ENCODE measurements around the gene TBC1D10A.

TBC1D10A gene

GRCh38 chr22:30284172-30284571 is 42.6 kb downstream of the TBC1D10A start:
- DNase-seq = no peak

- DNase-seq = no peak
Observed at GRCh38 chr22:30283342-30283741, 43.4 kb downstream of the TBC1D10A start.

GRCh38 chr22:30282616-30283046 is 44.1 kb downstream of the TBC1D10A start:
- DNase-seq = no peak

- DNase-seq = no peak
Observed at GRCh38 chr22:30280505-30280904, 46.2 kb downstream of the TBC1D10A start.

GRCh38 chr22:30279932-30280331 is 46.8 kb downstream of the TBC1D10A start:
- no peak for DNase-seq

- DNase-seq = no peak
Observed at GRCh38 chr22:30279046-30279788, 47.5 kb downstream of the TBC1D10A start.

GRCh38 chr22:30277547-30278344 is 49.0 kb downstream of the TBC1D10A start:
- no peak for DNase-seq

- DNase-seq = no peak
Observed at GRCh38 chr22:30276039-30276438, 50.7 kb downstream of the TBC1D10A start.

GRCh38 chr22:30275625-30276024 is 51.1 kb downstream of the TBC1D10A start:
- DNase-seq = peak; percentile 57

GRCh38 chr22:30274437-30274812 is 52.3 kb downstream of the TBC1D10A start:
- DNase-seq = no peak

DNA sequence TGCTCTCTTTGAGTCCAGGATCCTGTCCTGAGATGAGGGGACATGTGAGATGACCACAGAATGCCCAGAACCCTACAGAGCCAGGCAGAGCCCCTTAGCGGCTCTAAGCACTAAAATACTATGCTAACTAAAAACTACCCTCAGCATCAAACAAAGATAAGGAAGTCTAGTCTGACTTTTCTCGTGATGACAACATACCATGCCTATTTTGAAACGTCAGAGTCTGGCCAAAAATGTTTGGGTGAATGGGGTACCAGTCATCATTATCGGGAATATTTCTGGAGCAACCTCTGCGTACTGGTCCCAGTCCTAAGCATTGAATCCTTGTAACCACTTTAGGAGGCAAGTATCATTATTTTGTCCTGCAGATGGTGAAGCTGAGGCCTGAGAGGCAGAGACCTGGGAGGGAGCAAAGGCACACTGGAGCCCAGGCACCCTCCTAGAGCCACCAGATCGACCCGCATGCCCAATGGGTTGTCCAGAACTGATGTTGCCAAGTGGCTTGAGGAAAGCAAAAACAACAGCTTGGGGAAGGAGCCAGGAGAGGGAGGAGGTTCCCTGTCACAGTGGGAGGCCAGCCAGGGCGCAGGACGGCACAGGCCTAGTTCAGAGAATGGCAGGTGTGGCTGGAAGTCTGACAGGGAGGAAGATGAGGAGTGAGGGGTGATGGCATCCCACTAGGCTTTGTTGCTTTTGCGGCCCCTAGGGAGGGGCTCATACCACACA is 52.9 kb downstream of the TBC1D10A start:
- no peak for DNase-seq

- DNase-seq = no peak
Observed at GRCh38 chr22:30272781-30273601, 53.8 kb downstream of the TBC1D10A start.

GRCh38 chr22:30270832-30271231 is 55.9 kb downstream of the TBC1D10A start:
- DNase-seq = no peak

DNA sequence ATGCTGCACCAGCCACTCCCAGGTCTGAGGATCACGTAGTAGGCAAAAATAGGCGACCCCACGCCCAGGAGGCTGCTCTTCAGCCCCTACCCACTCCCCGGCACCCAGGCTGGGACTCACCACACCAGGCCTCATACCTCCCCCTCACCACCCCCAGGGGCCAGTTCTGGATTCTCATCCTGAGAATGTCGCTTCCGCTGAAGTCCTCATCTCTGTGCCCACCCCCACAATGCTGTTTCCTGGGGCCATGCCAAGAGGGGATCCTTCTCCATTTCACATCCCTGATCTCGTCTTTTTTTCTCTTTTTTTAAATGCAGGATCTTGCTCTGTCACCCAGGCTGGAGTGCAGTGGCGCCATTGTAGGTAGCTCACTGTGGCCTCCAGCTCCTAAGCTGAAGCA is 58.4 kb downstream of the TBC1D10A start:
- DNase-seq = no peak

- no peak for DNase-seq
Observed at GRCh38 chr22:30267382-30268302, 59.1 kb downstream of the TBC1D10A start.

DNA sequence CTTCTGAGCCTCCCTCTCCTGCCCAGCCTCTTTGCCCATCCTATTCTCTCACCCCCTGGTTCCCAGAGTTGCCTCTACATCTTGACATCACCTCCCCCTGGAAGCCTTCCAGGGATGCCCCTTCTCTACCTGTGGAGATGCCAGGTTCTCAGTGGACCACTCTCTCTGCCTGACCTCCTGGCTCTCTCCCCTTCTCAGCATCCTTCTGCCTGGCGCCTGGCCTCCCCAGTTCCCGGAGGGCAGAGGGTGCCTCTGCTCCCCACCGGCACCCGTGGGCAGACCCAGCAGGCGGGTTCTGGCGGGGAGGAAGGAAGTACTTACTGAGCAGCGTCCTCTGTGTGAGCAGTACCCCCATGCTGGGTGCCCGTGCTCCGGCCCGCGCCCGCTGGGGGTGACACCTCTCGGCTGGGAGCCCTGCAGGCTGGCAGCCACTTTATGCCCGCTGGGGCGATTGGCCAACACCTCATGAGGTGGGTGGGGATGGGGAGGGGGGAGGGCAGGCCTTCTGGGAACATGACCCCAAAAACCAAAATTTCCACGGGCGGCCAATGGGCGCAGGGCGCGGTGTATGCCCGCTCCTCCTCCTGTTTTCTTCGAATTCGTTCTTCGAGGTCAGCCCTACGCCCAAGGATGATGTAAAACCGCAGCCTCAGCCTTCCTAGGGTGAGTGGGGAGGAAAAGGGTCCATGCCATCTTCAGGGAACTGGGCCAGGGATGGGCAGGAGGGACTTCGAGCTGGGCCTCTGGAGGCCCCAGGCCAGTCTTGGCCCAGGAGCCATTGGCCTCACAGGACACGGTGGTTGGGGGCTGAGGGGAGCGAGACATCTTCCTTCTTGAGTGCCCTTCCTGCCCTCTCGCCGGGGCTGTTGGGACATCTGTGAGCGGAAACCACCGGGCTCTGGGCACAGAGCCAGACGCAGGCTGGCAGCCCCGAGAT is 60.0 kb downstream of the TBC1D10A start, which contains the start of gene OSM:
Gene OSM, minus strand, starts transcription at position 407 of the 937 bp plus-strand sequence. Its CDS starts 52 bp downstream, at position 355.
- DNase-seq = no peak

- no peak for DNase-seq
Observed at GRCh38 chr22:30265823-30266444, 60.8 kb downstream of the TBC1D10A start.

DNA sequence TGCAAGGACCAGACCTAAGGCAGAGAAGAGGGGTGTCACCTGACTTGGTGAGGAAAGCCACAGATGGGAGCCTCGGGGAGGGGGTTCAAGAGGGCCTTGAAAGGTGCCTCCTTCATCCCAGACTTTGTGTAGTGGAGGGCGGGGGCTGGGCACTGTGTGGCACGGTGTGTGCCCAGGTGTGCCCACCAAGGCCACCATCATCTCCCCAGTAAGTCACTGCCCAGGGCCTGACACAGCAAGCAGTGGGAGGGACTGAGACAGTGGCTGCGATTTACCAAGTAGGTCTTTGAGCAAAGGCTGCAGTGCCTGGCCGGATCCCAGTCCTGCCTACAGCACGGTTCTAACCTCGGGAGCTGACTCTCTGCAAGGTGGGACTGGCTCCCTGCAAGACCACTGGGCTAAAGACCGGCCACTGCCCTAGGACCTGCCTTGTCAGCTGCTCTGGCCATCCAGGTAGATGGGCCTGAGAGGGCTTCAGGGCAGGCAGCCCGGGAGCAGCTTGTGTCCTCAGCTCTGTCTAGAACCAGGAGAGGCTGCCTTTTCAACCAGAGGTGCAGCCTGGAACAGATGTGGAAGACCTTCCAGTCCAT is 61.5 kb downstream of the TBC1D10A start:
- DNase-seq = no peak

DNA sequence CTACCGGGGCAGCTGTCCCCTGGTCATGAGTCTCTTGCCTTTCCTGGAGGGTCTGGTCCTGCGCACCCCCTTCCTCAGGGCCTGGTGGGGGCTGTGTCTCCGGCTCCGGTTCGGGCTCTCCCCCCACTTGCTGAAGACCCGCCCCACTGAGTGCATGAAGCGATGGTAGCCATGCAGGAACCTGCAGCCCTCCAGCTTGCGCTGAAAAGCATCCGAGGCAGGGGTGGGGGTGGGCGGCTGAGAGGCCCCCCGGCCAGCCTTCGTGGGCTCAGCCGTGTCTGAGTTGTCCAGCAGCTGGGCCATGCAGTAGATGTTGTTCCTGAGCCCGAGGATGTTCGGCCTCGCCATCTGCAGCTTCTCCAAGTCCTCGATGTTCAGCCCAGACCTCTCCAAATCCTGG is 62.9 kb downstream of the TBC1D10A start:
- no peak for DNase-seq
